ENCODE results near the gene OR2S2.
"Not testable (repeated sequence)": the region's sequence is repeated elsewhere in the genome, so short reads cannot be mapped to it uniquely, and the experiment has no call there.

Gene OR2S2

GRCh38 chr9:35960039-35960655 is 2.2 kb upstream of the OR2S2 start:
- DNase-seq: no peak

GRCh38 chr9:35956651-35957050 is 1.3 kb downstream of the OR2S2 start:
- no peak for DNase-seq

GRCh38 chr9:35954942-35955546 is 2.9 kb downstream of the OR2S2 start:
- DNase-seq: peak in 1 of 2 experiments; percentile 45

DNA sequence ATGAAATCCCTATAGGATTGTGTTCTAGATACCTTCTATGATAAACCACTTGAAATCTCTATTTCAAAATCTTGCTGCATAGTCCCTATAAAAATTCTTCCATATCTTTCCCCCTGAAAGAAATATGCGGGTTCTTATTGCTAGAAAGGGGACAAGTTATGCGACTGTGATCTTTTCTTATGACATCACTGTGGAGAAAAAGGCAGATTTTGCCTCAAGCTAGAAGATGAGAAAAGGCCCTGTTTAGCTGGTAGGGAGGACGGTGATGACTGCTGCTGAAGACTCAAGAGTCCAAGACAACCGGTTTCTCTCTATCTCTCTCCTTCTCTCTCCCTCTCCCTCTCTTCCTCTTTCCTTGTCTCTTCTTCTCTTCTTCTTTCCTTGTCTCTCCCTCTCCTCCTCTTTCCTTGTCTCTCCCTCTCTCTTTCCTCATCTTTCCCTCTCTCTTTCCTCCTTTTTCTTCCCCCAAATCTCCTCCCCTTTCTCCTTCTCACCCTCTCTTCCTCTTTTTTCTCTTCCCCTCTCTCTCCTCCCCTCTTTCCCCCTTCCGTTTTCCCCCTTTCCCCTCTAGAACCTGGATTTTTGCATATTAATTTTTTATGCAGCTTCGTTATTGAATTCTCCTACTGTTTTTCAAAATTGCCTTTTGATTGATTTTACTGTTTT is 5.3 kb downstream of the OR2S2 start:
- no peak for DNase-seq

- no peak for DNase-seq
These were observed 6.2 kb downstream of the OR2S2 start for GRCh38 chr9:35951736-35952135.

GRCh38 chr9:35948901-35949318 is 9.0 kb downstream of the OR2S2 start:
- DNase-seq: no peak

DNA sequence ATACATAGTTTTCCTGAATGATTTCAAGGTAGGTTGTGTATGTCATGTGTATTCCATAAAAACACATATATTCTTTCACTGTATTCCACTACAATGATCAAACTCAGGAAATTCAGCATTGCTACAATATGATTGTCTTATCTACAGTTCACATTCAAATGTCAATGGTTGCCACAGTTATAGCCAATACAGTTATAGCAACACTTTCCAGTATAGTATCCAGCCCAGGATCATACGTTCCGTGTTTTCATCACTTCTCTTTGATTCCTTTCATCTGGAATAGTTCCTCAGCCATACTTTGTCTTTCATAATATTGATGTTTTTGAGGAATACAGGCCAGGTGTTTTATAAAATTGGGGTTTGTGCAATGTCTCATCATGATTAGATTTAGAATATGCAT is 9.5 kb downstream of the OR2S2 start:
- DNase-seq: no peak

- peak; percentile 41 to 49 for DNase-seq
These were observed 12.5 kb downstream of the OR2S2 start for GRCh38 chr9:35945341-35946018.

- DNase-seq: no peak
These were observed 13.1 kb downstream of the OR2S2 start for GRCh38 chr9:35944841-35945240.

GRCh38 chr9:35944173-35944572 is 13.8 kb downstream of the OR2S2 start:
- no peak for DNase-seq

DNA sequence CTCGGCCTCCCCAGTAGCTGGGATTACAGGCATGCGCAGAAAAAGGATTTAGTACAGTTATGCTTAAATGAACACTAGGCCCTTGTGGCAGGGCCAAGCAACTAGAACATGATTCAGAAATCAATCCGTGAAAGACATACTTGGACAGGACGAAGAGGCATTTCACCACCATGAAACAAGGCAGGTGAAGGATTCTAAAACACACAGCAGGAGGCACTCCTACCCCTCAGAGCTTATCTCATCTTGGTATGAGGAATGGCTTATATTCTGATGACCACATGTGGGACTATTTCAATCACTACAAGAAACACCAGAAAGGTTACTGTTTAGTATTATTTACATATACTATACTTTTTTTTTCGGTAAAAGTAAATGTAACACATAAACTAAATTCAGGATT is 15.7 kb downstream of the OR2S2 start:
- no peak for DNase-seq

GRCh38 chr9:35940458-35941407 is 17.2 kb downstream of the OR2S2 start:
- no peak for DNase-seq

GRCh38 chr9:35939679-35940250 is 18.2 kb downstream of the OR2S2 start:
- DNase-seq: no peak

DNA sequence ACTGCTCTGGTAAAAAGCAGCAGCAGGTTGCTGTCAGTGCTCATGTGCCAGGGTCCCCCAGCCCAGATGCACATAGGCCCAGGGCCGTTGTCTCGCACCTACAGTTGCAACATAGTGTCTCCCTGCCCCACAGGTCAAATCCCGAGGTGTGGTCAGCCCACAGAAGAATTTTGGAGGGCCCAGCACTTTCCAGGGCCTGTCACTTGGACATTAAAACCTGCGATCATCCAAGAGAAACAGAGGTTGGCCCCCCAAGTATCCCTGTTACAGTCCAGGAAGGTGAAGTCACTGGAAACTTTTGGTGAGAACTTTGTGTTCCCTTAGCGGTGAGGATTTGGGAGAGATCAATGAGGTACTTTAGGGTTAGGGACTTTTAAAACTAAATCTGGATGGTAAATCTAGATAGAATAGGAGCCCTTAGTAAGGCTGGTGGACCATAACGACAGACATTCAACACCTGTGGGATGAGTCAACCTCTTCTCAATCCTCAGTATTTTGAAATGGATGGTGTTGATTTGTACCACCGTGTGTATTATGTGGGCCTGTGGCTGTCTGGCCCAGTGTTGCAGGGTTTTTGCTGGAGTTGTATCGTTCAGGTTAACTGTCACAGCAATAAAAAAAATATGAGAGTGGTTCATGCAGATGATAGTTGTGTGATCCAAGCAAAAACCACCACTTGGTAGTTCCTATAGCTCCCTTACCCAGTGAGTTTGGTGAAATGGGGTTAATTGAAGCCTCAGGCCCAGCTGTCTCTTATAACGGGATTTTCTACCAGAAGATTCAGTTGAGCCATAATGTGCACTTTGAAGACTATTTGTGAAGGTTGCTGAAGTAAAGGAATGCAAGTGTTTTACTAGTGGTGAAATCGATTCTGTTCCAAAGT is 19.2 kb downstream of the OR2S2 start:
- DNase-seq: no peak

GRCh38 chr9:35937227-35937626 is 20.7 kb downstream of the OR2S2 start:
- no peak for DNase-seq

DNA sequence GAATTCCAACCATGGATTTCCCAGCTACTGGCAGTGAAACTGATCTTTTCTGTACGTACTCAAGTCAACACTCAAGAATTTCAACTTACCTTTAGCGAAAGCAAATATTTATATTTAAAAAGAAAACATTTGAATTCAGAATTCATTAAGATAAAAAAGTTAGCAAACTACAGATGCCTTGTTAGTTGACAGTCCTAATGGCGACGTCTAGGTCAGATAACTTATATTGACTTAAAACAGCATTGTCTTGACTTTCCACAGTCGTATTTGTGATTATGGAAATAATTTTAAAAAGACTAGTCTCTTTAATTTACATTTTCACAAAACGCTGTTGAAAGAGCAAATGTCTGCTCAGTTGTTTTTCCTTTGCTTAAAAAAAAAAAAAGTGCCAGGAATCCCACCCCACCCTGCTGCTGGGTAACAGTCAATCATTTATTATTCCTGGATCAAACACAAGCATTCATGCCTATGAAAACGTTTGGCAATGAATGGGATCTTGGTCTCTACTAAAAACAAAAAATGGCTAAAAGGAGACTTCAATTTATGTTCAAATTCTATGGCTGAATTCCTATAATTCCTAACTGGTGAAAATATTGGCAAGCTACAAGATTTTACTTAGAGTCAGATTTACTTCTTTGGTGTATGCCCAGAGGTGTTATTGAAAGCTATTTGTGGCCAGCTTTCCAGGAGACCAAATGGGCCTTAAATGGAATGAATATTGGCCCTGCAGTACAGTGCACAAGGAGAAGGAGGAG is 22.0 kb downstream of the OR2S2 start:
- DNase-seq: no peak

- DNase-seq: no peak
These were observed 22.7 kb downstream of the OR2S2 start for GRCh38 chr9:35935261-35935660.

DNA sequence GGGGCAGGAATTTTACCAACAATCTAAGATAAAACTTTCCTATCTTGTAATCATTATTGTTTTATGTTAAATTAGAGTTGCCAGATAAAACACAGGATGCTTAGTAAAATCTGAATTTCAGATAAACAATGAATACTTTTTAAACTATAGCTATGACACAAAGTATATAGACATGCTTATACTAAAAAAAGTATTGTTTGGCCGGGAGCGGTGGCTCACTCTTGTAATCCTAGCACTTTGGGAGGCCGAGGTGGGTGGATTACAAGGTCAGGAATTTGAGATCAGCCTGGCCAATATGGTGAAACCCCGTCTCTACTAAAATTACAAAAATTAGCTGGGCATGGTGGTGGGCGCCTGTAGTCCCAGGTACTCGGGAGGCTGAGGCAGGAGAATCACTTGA is 23.9 kb downstream of the OR2S2 start:
- DNase-seq: not testable (repeated sequence)

- DNase-seq: no peak
These were observed 24.3 kb downstream of the OR2S2 start for GRCh38 chr9:35933550-35934067.

DNA sequence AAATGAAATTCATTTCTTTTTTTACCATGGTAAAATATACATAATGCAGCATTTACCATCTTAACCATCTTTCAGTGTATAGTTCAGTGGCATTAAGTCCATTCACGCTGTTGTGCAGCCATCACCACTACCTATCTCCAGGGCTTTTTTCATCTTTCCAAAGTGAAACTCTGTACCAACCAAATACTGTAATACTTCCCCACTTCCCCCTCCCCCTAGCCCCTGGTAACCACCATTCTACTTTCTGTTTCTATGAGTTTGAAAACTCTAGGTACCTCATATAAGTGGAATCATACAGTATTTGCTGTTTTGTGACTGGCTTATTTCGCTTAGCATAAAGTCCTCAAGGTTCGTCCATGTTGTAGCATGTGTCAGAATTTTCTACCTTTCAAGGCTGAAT is 25.2 kb downstream of the OR2S2 start:
- no peak for DNase-seq

All from SHP77 (cell line).